HG03139 (cell line): Measurements from ENCODE around the gene OR10R2.
"Not testable (repeated sequence)": the region's sequence is repeated elsewhere in the genome, so short reads cannot be mapped to it uniquely, and the experiment has no call there.

Experiments
- ATAC-seq: cut with Tn5 transposase; IDR thresholded peaks from one replicate; pipeline ENCODE4 v1.9.1; 2021; ENCODE audit not compliant: unreplicated experiment

The OR10R2 gene

GRCh38 chr1:158471920-158472319, at the start of gene OR10R2:
Gene OR10R2, plus strand, starts transcription at chr1:158472220. Its CDS starts 106 bp downstream, at chr1:158472326.
- ATAC-seq, result no peak

GRCh38 chr1:158425027-158425426, 47.0 kb upstream of the OR10R2 start:
- ATAC-seq, result no peak

- ATAC-seq, result no peak
Measured at GRCh38 chr1:158426137-158426536, 45.9 kb upstream of the OR10R2 start, which contains the start of gene OR10K2. Gene OR10K2, minus strand, starts transcription at chr1:158426237. Its CDS starts 5,371 bp downstream, at chr1:158420866.

- ATAC-seq, result not testable (repeated sequence)
Measured at GRCh38 chr1:158430163-158430562, 41.9 kb upstream of the OR10R2 start.

GRCh38 chr1:158434741-158435140, 37.3 kb upstream of the OR10R2 start:
- no peak for ATAC-seq

- no peak for ATAC-seq
Measured at GRCh38 chr1:158445376-158445775, 26.6 kb upstream of the OR10R2 start.

GRCh38 chr1:158454537-158454936, 17.5 kb upstream of the OR10R2 start:
- ATAC-seq, result no peak

- no peak for ATAC-seq
Measured at GRCh38 chr1:158457246-158457645, 14.8 kb upstream of the OR10R2 start.

- no peak for ATAC-seq
Measured at GRCh38 chr1:158458263-158458662, 13.8 kb upstream of the OR10R2 start.

- ATAC-seq, result no peak
Measured at GRCh38 chr1:158461534-158461933, 10.5 kb upstream of the OR10R2 start, which contains the start of gene OR10K1. Gene OR10K1, plus strand, starts transcription at chr1:158461834. Its CDS starts 3,728 bp downstream, at chr1:158465562.

- no peak for ATAC-seq
Measured at GRCh38 chr1:158485455-158485854, 13.4 kb downstream of the OR10R2 start.

GRCh38 chr1:158491316-158491715, 19.3 kb downstream of the OR10R2 start:
- ATAC-seq, result no peak

GRCh38 chr1:158493054-158493453, 21.0 kb downstream of the OR10R2 start:
- ATAC-seq, result no peak

GRCh38 chr1:158494796-158495195, 22.8 kb downstream of the OR10R2 start:
- no peak for ATAC-seq

GRCh38 chr1:158496374-158496773, 24.4 kb downstream of the OR10R2 start:
- no peak for ATAC-seq

- ATAC-seq, result no peak
Measured at GRCh38 chr1:158506369-158506987, 34.5 kb downstream of the OR10R2 start.

GRCh38 chr1:158507511-158507910, 35.5 kb downstream of the OR10R2 start:
- no peak for ATAC-seq

- no peak for ATAC-seq
Measured at GRCh38 chr1:158509471-158510156, 37.6 kb downstream of the OR10R2 start.

GRCh38 chr1:158516966-158517365, 44.9 kb downstream of the OR10R2 start:
- no peak for ATAC-seq

- no peak for ATAC-seq
Measured at GRCh38 chr1:158520021-158520420, 48.0 kb downstream of the OR10R2 start.

GRCh38 chr1:158520955-158521665, 49.1 kb downstream of the OR10R2 start:
- ATAC-seq, result no peak

- ATAC-seq, result no peak
Measured at GRCh38 chr1:158521666-158522058, 49.6 kb downstream of the OR10R2 start.
